DOHH2 (cell line): ENCODE measurements around the gene ADAMTS18.

Experiments used
- H3F3A ChIP-seq: fragments of 200-600 bp; sonication (generic), shearing (Covaris generic); 2 replicates; pipeline ENCODE4 v1.6.0; 2016; ENCODE audit warnings: antibody characterized with exemption, mild to moderate bottlenecking; ENCODE audit not compliant: control insufficient read depth, insufficient read depth
- H3K27ac ChIP-seq: fragments of 200-600 bp; sonication (generic); 2 replicates; pipeline ENCODE4 v1.5.1; 2014; ENCODE audit warnings: low read depth, mild to moderate bottlenecking, low read length, moderate library complexity
- H3K27me3 ChIP-seq: fragments of 200-600 bp; sonication (generic); 2 replicates; pipeline ENCODE4 v1.6.1; 2014; ENCODE audit warnings: mild to moderate bottlenecking, low read length, mixed read lengths; ENCODE audit not compliant: control insufficient read depth
- H3K36me3 ChIP-seq: fragments of 200-600 bp; sonication (generic); 2 replicates; pipeline ENCODE4 v1.6.1; 2014; ENCODE audit warnings: mild to moderate bottlenecking, low read length, moderate library complexity, mixed read lengths; ENCODE audit not compliant: control insufficient read depth
- H3K4me1 ChIP-seq: fragments of 200-600 bp; sonication (generic); 2 replicates; pipeline ENCODE4 v1.6.1; 2014; ENCODE audit warnings: mild to moderate bottlenecking, low read length, mixed read lengths; ENCODE audit not compliant: control insufficient read depth
- H3K4me2 ChIP-seq: fragments of 200-600 bp; sonication (generic); 2 replicates; pipeline ENCODE4 v1.6.0; 2014; ENCODE audit warnings: mild to moderate bottlenecking, low read length, moderate library complexity
- H3K4me3 ChIP-seq: fragments of 200-600 bp; sonication (generic); 2 replicates; pipeline ENCODE4 v1.5.1; 2014; ENCODE audit warnings: mild to moderate bottlenecking, low read length, mixed read lengths
- H3K79me2 ChIP-seq: fragments of 200-600 bp; sonication (generic); 2 replicates; pipeline ENCODE4 v1.6.1; 2014; ENCODE audit warnings: mild to moderate bottlenecking, low read length, mixed read lengths; ENCODE audit not compliant: control insufficient read depth
- H3K9me2 ChIP-seq: fragments of 200-600 bp; sonication (generic); replicated peaks from 2 replicates; pipeline ENCODE4 v1.6.1; 2014; ENCODE audit warnings: mild to moderate bottlenecking, low read length, mixed read lengths; ENCODE audit not compliant: control insufficient read depth
- H3K9me3 ChIP-seq: fragments of 200-600 bp; sonication (generic); 2 replicates; pipeline ENCODE4 v1.6.1; 2014; ENCODE audit warnings: antibody characterized with exemption, low read length, mixed read lengths; ENCODE audit not compliant: control insufficient read depth, insufficient read depth
- H4K20me1 ChIP-seq: fragments of 200-600 bp; sonication (generic); 2 replicates; pipeline ENCODE4 v1.6.0; 2014; ENCODE audit warnings: low read depth, mild to moderate bottlenecking, antibody characterized with exemption, low read length, moderate library complexity; ENCODE audit not compliant: control insufficient read depth, insufficient read depth
- EZH2phosphoT487 ChIP-seq: fragments of 200-600 bp; sonication (generic); IDR thresholded peaks from 2 replicates; pipeline ENCODE4 v1.6.1; 2017; ENCODE audit warnings: borderline replicate concordance, mild to moderate bottlenecking, antibody characterized with exemption, low read length, moderate library complexity, mixed read lengths
- TF ChIP-seq, protein P1 (sequence below): fragments of 200-600 bp; sonication (generic); IDR thresholded peaks from one replicate; pipeline ENCODE4 v1.5.1; 2014; ENCODE audit warnings: antibody characterized with exemption, mild to moderate bottlenecking, low read depth, low read length; ENCODE audit not compliant: poor library complexity, severe bottlenecking

ADAMTS18 gene

DNA sequence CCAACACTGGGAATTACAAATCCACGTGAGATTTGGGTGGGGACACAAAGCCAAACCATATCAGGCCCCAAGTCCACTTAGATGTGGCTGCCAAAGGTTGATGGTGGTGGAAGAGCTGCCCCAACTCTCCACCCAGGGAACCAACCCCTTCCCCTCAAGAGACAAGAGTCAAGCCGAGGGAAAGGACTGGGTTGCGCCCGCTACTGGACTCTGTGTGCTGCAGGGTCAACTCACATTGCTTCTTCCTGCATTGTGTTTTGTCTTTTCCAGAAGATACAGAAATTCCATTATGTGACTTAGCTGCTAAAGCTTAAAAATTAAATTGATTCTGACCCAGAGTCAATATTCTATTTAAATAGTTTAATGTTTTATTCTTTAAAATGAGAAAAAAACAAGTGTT is 58.5 kb downstream of the ADAMTS18 start:
- no peaks in the 10 kb centered on the region for H3K27me3 ChIP-seq
- no peak overlapping the region for H3K27ac ChIP-seq
- H3K9me2 ChIP-seq, result no peaks in the 10 kb centered on the region
- H3K9me3 ChIP-seq, result no peaks in the 10 kb centered on the region
- no peaks in the 10 kb centered on the region for H3K4me1 ChIP-seq
- no peaks in the 10 kb centered on the region for H3K36me3 ChIP-seq
- TF ChIP-seq, protein P1, sequence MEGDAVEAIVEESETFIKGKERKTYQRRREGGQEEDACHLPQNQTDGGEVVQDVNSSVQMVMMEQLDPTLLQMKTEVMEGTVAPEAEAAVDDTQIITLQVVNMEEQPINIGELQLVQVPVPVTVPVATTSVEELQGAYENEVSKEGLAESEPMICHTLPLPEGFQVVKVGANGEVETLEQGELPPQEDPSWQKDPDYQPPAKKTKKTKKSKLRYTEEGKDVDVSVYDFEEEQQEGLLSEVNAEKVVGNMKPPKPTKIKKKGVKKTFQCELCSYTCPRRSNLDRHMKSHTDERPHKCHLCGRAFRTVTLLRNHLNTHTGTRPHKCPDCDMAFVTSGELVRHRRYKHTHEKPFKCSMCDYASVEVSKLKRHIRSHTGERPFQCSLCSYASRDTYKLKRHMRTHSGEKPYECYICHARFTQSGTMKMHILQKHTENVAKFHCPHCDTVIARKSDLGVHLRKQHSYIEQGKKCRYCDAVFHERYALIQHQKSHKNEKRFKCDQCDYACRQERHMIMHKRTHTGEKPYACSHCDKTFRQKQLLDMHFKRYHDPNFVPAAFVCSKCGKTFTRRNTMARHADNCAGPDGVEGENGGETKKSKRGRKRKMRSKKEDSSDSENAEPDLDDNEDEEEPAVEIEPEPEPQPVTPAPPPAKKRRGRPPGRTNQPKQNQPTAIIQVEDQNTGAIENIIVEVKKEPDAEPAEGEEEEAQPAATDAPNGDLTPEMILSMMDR, result peak; percentile 36
- TF ChIP-seq EZH2phosphoT487, result no peak
- no peak overlapping the region for H3K4me3 ChIP-seq
- no peaks in the 10 kb centered on the region for H3F3A ChIP-seq
- H4K20me1 ChIP-seq, result no peaks in the 10 kb centered on the region
- no peak overlapping the region for H3K4me2 ChIP-seq
- no peaks in the 10 kb centered on the region for H3K79me2 ChIP-seq

DNA sequence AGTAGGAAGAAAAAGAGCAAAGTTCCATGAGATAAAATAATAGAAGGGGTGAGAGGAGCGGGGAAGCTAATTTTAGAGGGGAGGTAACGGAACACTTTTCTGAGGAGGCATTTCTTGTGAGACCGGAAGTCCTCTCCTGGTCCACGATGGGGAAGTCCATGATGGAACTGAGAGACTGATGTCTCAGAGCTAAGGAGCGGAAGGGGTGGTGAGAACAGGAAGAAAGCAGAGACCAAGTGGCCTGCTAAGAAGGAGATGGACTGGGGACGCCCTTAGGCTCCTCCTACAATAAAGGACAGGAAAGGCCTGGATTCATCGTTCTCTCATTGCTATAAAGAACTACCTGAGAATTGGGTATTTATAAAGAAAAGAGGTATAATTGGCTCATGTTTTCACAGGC is 59.4 kb downstream of the ADAMTS18 start:
- Histone ChIP-seq H3K27ac (no peak overlapping the region), H3K27me3 (no peaks in the 10 kb centered on the region), H3K4me3 (no peak overlapping the region), H3K9me3 (no peaks in the 10 kb centered on the region), H3F3A (no peaks in the 10 kb centered on the region), H3K4me2 (no peak overlapping the region), H3K36me3 (no peaks in the 10 kb centered on the region), H3K79me2 (no peaks in the 10 kb centered on the region), H3K4me1 (no peaks in the 10 kb centered on the region), H4K20me1 (no peaks in the 10 kb centered on the region), H3K9me2 (no peaks in the 10 kb centered on the region)
- TF ChIP-seq, protein P1, result no peak
- no peak for TF ChIP-seq EZH2phosphoT487

DNA sequence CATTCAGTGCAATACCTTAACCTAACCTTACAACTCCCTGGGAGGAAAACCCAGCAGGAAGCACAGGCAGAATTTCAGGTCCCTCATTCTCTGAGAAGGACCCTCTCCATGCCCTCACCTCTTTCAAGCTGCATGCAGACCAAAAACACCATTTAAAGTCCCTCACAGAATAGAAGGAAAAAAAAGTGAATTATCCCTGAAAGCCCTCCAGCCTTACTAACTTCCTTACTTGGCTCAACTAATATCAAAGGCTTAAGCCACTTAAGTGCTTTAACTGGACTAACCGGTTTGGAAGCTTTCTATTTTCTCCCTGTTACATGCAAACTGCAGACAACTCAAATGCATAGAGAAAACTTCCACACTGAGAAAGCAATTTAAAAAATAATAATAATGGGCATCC is 60.5 kb downstream of the ADAMTS18 start:
- Histone ChIP-seq H3K79me2 (no peaks in the 10 kb centered on the region), H3K4me3 (no peak overlapping the region), H3K9me2 (no peaks in the 10 kb centered on the region), H3K27ac (no peak overlapping the region), H3K4me2 (no peak overlapping the region), H3K27me3 (no peaks in the 10 kb centered on the region), H4K20me1 (no peaks in the 10 kb centered on the region), H3F3A (no peaks in the 10 kb centered on the region), H3K36me3 (no peaks in the 10 kb centered on the region), H3K4me1 (no peaks in the 10 kb centered on the region), H3K9me3 (no peaks in the 10 kb centered on the region)
- no peak for TF ChIP-seq EZH2phosphoT487
- TF ChIP-seq, protein P1, result no peak

DNA sequence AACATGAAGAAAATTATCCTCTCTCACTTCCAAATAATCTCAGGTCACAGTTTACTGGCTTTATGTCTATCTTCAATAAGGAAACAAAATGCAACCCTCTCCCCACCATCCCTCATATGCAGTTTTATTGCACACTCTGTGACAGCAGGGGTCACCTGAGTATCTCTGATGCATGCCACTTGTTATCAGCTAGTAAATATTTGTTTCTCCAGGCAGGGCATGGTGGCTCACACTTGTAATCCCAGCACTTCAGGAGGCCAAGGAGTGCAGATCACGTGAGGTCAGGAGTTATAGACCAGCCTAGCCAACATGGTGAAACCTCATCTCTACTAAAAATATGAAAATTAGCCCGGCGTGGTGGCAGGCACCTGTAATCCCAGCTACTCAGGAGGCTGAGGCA is 61.1 kb downstream of the ADAMTS18 start:
- no peaks in the 10 kb centered on the region for H3K4me1 ChIP-seq
- no peaks in the 10 kb centered on the region for H3K9me2 ChIP-seq
- TF ChIP-seq, protein P1, result no peak
- no peak for TF ChIP-seq EZH2phosphoT487
- no peak overlapping the region for H3K27ac ChIP-seq
- no peaks in the 10 kb centered on the region for H3K36me3 ChIP-seq
- no peaks in the 10 kb centered on the region for H3K79me2 ChIP-seq
- no peaks in the 10 kb centered on the region for H3F3A ChIP-seq
- H3K4me2 ChIP-seq, result no peak overlapping the region
- H3K9me3 ChIP-seq, result no peaks in the 10 kb centered on the region
- H3K4me3 ChIP-seq, result no peak overlapping the region
- H3K27me3 ChIP-seq, result 0 out of 2 replicates have a peak, but pooled peaks cover 1% of the 10 kb centered on the region
- H4K20me1 ChIP-seq, result no peaks in the 10 kb centered on the region
